Esophagus muscularis mucosa (tissue), 3 donors: Measurements from ENCODE around the gene GPX8.

Experiments used
- EP300 ChIP-seq: sonication (generic); formaldehyde crosslinking; IDR thresholded peaks from one replicate; pipeline ENCODE4 v1.6.1; 2017; ENCODE audit warnings: antibody characterized with exemption
- TF ChIP-seq, protein P1 (sequence below), 3 experiments: fragments of 200-600 bp in 2 of 3; fragments of 450-650 bp in 1 of 3; sonication (generic) in 2 of 3; IDR thresholded peaks; one replicate each; pipeline ENCODE4 v1.5.1; 2017 to 2019; ENCODE audit warnings: antibody characterized with exemption in 3 of 3, mild to moderate bottlenecking in 2 of 3, moderate library complexity in 1 of 3

- TF ChIP-seq, protein P1, sequence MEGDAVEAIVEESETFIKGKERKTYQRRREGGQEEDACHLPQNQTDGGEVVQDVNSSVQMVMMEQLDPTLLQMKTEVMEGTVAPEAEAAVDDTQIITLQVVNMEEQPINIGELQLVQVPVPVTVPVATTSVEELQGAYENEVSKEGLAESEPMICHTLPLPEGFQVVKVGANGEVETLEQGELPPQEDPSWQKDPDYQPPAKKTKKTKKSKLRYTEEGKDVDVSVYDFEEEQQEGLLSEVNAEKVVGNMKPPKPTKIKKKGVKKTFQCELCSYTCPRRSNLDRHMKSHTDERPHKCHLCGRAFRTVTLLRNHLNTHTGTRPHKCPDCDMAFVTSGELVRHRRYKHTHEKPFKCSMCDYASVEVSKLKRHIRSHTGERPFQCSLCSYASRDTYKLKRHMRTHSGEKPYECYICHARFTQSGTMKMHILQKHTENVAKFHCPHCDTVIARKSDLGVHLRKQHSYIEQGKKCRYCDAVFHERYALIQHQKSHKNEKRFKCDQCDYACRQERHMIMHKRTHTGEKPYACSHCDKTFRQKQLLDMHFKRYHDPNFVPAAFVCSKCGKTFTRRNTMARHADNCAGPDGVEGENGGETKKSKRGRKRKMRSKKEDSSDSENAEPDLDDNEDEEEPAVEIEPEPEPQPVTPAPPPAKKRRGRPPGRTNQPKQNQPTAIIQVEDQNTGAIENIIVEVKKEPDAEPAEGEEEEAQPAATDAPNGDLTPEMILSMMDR (IDR thresholded peaks at IDR 0.05): no peak
- TF ChIP-seq EP300: no peak
Measured at GRCh38 chr5:55154873-55155272, 5.1 kb upstream of the GPX8 start.
